K562 (cell line): Measurements from ENCODE around the gene TRIM69. TPM values are rescaled to one million over a fixed set of nuclear protein-coding genes. Genes with fewer than 3 reads are reported as not detected.

Experiments
- CBX3 ChIP-seq, 2 experiments: IDR thresholded peaks; 1 replicate in 1 of 2; 2 replicates in 1 of 2; pipeline ENCODE4 v1.6.1; 2012; ENCODE audit warnings: inconsistent platforms in 2 of 2, low read length in 2 of 2, borderline replicate concordance in 1 of 2, control low read depth in 1 of 2
- CEBPZ ChIP-seq: fragments of 150-350 bp; IDR thresholded peaks from 2 replicates; pipeline ENCODE4 v1.6.1; 2014; ENCODE audit warnings: low read depth, mild to moderate bottlenecking, low read length, borderline replicate concordance
- CLOCK ChIP-seq: fragments of 250-450 bp; sonication (Bioruptor Pico); IDR thresholded peaks from 2 replicates; pipeline ENCODE4 v1.4.0; 2020; ENCODE audit warnings: mild to moderate bottlenecking, moderate library complexity, borderline replicate concordance
- ELF2 ChIP-seq: fragments of 250-450 bp; sonication (Bioruptor Pico); IDR thresholded peaks from 2 replicates; pipeline ENCODE4 v1.5.0; 2021; ENCODE audit warnings: mild to moderate bottlenecking
- FOXK1 ChIP-seq: sonication (generic); formaldehyde crosslinking; IDR thresholded peaks from 2 replicates; pipeline ENCODE4 v1.8.0; 2022; ENCODE audit warnings: missing genetic modification reagents, mild to moderate bottlenecking, borderline replicate concordance
- JUNB ChIP-seq: fragments of 450-650 bp; formaldehyde crosslinking; conservative IDR thresholded peaks from 2 replicates; pipeline ENCODE4 v1.4.0; 2020; ENCODE audit warnings: mild to moderate bottlenecking
- KLF16 ChIP-seq: IDR thresholded peaks from 2 replicates; pipeline ENCODE4 v1.6.1; 2016; ENCODE audit warnings: antibody characterized with exemption
- LCOR ChIP-seq: sonication (generic); formaldehyde crosslinking; IDR thresholded peaks from 2 replicates; pipeline ENCODE4 v1.8.0; 2022; ENCODE audit warnings: mild to moderate bottlenecking, missing genetic modification reagents
- MAFF ChIP-seq: IDR thresholded peaks from 2 replicates; pipeline ENCODE4 v1.6.1; 2012; ENCODE audit warnings: low read length, improper control_type of control experiment
- MED1 ChIP-seq: sonication (generic); formaldehyde crosslinking; IDR thresholded peaks from 2 replicates; pipeline ENCODE4 v1.8.1; 2023; ENCODE audit warnings: missing genetic modification reagents, borderline replicate concordance
- NCOR1 ChIP-seq: fragments of 450-650 bp; IDR thresholded peaks from 2 replicates; pipeline ENCODE4 v1.6.1; 2016; ENCODE audit warnings: mild to moderate bottlenecking, moderate library complexity
- NR2C1 ChIP-seq, 2 experiments: fragments of 450-650 bp; IDR thresholded peaks; 2 replicates each; pipeline ENCODE4 v1.6.1; 2017; ENCODE audit warnings: mild to moderate bottlenecking in 2 of 2, antibody characterized with exemption in 1 of 2, inconsistent platforms in 1 of 2, missing compliant biosample characterization in 1 of 2, missing genetic modification characterization in 1 of 2
- POLR2G ChIP-seq: fragments of 200-400 bp; formaldehyde crosslinking; IDR thresholded peaks from 2 replicates; pipeline ENCODE4 v1.6.1; 2017; ENCODE audit warnings: low read depth, mild to moderate bottlenecking, antibody characterized with exemption, low read length, moderate library complexity
- PPARD ChIP-seq: fragments of 250-450 bp; sonication (Bioruptor Pico); IDR thresholded peaks from 2 replicates; pipeline ENCODE4 v1.8.0; 2022; ENCODE audit warnings: inconsistent platforms, mild to moderate bottlenecking, moderate library complexity
- RBBP5 ChIP-seq: fragments of 200-600 bp; sonication (generic); IDR thresholded peaks from 2 replicates; pipeline ENCODE4 v1.6.1; 2012; ENCODE audit warnings: borderline replicate concordance, mild to moderate bottlenecking, low read length, control low read depth, inconsistent platforms; ENCODE audit not compliant: insufficient read depth, poor library complexity, severe bottlenecking
- RBM22 ChIP-seq: fragments of 200-400 bp; formaldehyde crosslinking; IDR thresholded peaks from 2 replicates; pipeline ENCODE4 v1.6.1; 2018; ENCODE audit warnings: low read length, low read depth; ENCODE audit not compliant: poor library complexity, severe bottlenecking
- SRSF1 ChIP-seq: fragments of 200-400 bp; formaldehyde crosslinking; IDR thresholded peaks from 2 replicates; pipeline ENCODE4 v1.6.1; 2017; ENCODE audit warnings: mild to moderate bottlenecking, low read depth, low read length, moderate library complexity
- SRSF7 ChIP-seq: fragments of 200-400 bp; formaldehyde crosslinking; optimal IDR thresholded peaks from 2 replicates; pipeline ENCODE3; 2017; ENCODE audit warnings: mild to moderate bottlenecking, low read depth, low read length
- TAF15 ChIP-seq: fragments of 200-400 bp; formaldehyde crosslinking; IDR thresholded peaks from 2 replicates; pipeline ENCODE4 v1.6.1; 2017; ENCODE audit warnings: mild to moderate bottlenecking, low read depth, low read length, moderate library complexity
- polyA plus RNA-seq, 8 experiments: library from polyadenylated mRNA; depleted of rRNA in 4 of 8; stranded (reverse) in 5 of 8; unstranded in 3 of 8; fragments of >200 nt; fragmentation: Nextera tagmentation in 2 of 8; fragmentation: Illumina TruSeq in 1 of 8; extraction: Ambion mirVana in 2 of 8; extraction: Trizol in 1 of 8; gene quantifications; 2 replicates each; pipeline versions ENCODE4 v1.2.1 to v1.2.3, GENCODE V29; 2011 to 2014; ENCODE audit warnings: inconsistent platforms in 1 of 8, missing spikeins in 1 of 8
- total RNA-seq, 7 experiments: library from RNA; depleted of rRNA in 6 of 7; stranded (reverse); fragments of >200 nt in 6 of 7; fragmentation: Illumina TruSeq in 2 of 7; extraction: Trizol in 2 of 7; gene quantifications; 2 replicates each; pipeline versions ENCODE4 v1.2.1 to v1.2.3, GENCODE V29; 2011 to 2021; ENCODE audit warnings: low replicate concordance in 1 of 7
- TF ChIP-seq, protein P1 (sequence below): fragments of 250-450 bp; sonication (Bioruptor Pico); IDR thresholded peaks from 2 replicates; pipeline ENCODE4 v1.4.0; 2020; ENCODE audit warnings: mild to moderate bottlenecking, moderate library complexity

The TRIM69 gene
- total and polyA plus RNA-seq, 9 of the 15 experiments (the other 6 are each of a cell fraction or from before 2014, with no cell fraction given), result 1.0 to 4.3 (median 2.3) TPM

- TF ChIP-seq RBBP5 (peak; percentile 73), MED1 (CRISPR knock-in tag) (no peak), FOXK1 (CRISPR knock-in tag) (no peak), TAF15 (no peak), POLR2G (peak; percentile 80), CBX3 (IDR thresholded peaks at IDR 0.05; ENCODE audit: borderline replicate concordance in 1 of 2, low read length in 2 of 2) (no peak; a peak in 1 of 3 replicates), ELF2 (CRISPR knock-in tag) (no peak), NCOR1 (peak; percentile 68), JUNB (CRISPR knock-in tag) (no peak), NR2C1 (IDR thresholded peaks at IDR 0.05) (peak; percentile 50), NR2C1 (tag; IDR thresholded peaks at IDR 0.05) (peak; percentile 82), SRSF7 (no peak), RBM22 (no peak), LCOR (CRISPR knock-in tag) (no peak; the same call in 1 of the 2 replicates), CLOCK (CRISPR knock-in tag) (no peak), SRSF1 (no peak), PPARD (no peak), MAFF (peak; percentile 81), KLF16 (peak; percentile 82), CEBPZ (no peak)
- TF ChIP-seq, protein P1, sequence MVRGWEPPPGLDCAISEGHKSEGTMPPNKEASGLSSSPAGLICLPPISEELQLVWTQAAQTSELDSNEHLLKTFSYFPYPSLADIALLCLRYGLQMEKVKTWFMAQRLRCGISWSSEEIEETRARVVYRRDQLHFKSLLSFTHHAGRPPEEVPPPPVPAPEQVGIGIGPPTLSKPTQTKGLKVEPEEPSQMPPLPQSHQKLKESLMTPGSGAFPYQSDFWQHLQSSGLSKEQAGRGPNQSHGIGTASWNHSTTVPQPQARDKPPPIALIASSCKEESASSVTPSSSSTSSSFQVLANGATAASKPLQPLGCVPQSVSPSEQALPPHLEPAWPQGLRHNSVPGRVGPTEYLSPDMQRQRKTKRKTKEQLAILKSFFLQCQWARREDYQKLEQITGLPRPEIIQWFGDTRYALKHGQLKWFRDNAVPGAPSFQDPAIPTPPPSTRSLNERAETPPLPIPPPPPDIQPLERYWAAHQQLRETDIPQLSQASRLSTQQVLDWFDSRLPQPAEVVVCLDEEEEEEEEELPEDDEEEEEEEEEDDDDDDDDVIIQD (CRISPR knock-in tag), result no peak
These were observed 7.5 kb upstream of the TRIM69 start (continued) for GRCh38 chr15:44728576-44729407.
